Hepatocyte (in vitro differentiated cells): ENCODE data around the gene TH.

ENCODE experiments used
- EZH2 ChIP-seq: fragments of 200-600 bp; sonication (generic); IDR thresholded peaks from 2 replicates; pipeline ENCODE4 v1.6.1; 2016; ENCODE audit warnings: antibody characterized with exemption, mild to moderate bottlenecking, borderline replicate concordance
- TF ChIP-seq, protein P1 (sequence below): fragments of 200-600 bp; sonication (generic); IDR thresholded peaks from 2 replicates; pipeline ENCODE4 v1.5.1; 2016; ENCODE audit warnings: antibody characterized with exemption, mild to moderate bottlenecking; ENCODE audit not compliant: poor library complexity

DNA sequence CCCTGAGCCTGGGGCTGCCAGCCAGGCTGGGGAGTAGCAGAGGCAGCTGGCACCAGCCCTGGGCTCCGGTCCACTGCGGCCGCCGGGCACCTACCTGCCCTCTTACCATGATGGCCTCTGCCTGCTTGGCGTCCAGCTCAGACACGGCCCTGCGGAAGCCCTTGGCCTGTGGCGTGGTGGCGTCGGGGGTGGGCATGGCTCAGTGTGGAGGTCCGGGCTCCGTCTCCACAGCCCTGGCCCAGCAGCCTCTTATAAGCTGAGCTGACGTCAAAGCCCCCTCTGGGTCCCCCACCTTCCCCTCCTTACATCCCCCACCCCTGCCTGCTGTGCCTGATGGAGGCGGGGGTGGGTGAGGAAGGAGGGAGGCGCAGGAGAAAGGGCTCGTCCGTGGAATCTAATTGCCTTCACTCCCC is at the start of gene TH:
- TF ChIP-seq EZH2: no peak
- TF ChIP-seq, protein P1, sequence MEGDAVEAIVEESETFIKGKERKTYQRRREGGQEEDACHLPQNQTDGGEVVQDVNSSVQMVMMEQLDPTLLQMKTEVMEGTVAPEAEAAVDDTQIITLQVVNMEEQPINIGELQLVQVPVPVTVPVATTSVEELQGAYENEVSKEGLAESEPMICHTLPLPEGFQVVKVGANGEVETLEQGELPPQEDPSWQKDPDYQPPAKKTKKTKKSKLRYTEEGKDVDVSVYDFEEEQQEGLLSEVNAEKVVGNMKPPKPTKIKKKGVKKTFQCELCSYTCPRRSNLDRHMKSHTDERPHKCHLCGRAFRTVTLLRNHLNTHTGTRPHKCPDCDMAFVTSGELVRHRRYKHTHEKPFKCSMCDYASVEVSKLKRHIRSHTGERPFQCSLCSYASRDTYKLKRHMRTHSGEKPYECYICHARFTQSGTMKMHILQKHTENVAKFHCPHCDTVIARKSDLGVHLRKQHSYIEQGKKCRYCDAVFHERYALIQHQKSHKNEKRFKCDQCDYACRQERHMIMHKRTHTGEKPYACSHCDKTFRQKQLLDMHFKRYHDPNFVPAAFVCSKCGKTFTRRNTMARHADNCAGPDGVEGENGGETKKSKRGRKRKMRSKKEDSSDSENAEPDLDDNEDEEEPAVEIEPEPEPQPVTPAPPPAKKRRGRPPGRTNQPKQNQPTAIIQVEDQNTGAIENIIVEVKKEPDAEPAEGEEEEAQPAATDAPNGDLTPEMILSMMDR: no peak
